HG03558 (cell line): ENCODE measurements around the gene C10orf62.

Experiments
- ATAC-seq: cut with Tn5 transposase; IDR thresholded peaks from one replicate; pipeline ENCODE4 v1.9.1; 2021; ENCODE audit warnings: moderate number of reproducible peaks; ENCODE audit not compliant: unreplicated experiment; ENCODE audit errors: extremely low read depth

Gene C10orf62

DNA sequence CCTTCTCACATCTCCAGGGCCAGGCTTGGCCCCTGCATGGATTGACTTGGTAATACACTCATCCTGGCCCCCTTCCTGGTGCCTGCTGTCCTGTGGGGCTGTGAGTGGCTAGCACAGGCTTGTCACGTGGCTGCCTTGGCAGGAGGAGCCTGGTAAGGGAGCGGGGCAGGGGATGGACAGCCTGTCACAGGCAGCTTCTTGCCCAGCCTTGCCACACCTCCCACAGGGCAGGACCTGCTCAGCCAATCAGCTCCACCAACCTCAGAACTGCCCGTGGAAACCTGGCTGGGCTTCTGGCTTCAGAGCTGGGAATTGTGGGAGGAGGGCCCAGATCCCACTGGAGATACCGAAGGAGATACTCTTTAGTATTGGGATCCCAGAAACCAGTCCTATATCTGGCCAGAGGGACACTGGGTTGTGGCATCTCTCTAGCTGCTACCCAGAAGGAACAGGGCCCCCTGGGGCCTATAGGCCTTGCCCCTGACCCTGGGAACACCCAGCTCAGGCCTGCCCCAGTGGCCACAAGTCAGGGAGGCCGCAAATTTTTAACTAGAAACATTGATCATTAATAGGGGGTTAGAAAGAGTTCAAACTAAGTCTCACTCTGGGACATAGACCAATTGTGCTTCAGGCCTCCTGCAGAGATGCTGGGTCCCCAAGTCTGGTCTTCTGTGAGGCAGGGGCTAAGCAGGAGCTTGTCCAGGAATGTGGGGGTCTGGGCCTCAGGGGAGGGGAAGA is 5.3 kb upstream of the C10orf62 start, which contains the start of gene HOGA1:
HOGA1 (plus strand) TSS at position 330 of the 738 bp plus-strand sequence; CDS start at position 645, 315 bp downstream.
- no peak for ATAC-seq

DNA sequence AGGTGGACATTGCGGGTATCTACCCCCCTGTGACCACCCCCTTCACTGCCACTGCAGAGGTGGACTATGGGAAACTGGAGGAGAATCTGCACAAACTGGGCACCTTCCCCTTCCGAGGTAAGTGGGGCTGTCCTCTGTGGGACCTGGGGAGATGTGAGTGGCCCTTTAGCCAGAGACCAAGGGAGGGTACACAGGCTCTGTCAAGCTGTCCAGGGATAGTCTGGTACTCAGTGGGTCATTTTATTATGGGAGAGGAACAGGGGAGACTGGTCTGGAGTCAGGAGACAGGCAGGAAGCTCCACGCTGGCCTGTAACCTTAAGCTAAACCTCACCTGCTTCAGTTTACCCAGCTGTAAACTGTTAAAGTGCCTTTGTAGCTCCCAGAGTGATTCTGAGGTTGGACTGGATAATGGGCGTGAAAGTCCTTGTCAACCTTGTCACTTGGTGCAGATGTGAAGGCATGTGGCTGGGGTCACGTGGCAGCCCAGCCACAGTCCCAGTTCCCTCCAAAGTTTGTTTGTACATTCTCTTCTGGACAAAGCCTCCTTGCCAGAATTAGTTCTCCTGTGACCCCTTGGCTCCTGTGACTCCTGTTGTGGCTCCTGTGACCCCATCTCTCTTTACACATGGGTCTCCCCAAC is 4.6 kb upstream of the C10orf62 start:
- no peak for ATAC-seq

- no peak for ATAC-seq
These were observed 4.1 kb upstream of the C10orf62 start for GRCh38 chr10:97585439-97585811.

GRCh38 chr10:97587183-97587582 is 2.3 kb upstream of the C10orf62 start:
- no peak for ATAC-seq

GRCh38 chr10:97590082-97590747 is 694 bp downstream of the C10orf62 start:
- no peak for ATAC-seq

DNA sequence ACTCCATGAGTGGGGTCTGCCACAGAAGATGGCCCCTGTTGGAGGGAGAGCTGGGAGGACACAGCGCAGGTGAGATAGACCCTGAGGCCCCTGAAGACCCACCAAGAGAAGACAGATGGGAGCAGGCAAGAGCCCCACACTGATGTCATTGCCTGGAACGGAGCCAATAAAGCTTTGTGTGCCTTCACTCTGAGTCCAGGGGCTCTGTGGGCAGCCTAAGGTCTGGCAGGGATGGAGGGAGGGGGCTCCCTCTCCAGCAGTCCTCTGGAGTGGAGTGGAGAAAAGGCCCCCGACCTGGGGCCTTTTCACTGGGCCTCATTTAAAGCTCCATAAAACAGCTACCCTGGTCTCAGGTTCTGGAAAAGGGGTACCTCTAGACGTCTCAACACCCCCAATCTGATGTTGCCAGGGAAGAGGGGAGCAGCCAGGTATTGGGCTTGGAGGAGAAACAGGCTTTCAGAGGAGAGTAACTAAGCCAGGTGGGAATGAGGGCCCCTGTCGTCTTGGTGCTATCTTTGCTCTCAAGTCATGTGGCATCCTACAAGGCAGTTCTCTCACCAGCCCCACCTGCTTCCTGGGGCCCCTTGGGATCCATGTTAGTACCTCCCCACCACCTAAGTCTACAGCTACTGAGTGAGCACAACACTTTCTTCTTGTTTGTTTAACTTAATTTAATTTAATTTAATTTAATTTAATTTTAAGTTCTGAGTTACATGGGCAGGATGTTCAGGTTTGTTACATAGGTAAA is 1.4 kb downstream of the C10orf62 start:
- ATAC-seq = no peak

GRCh38 chr10:97593421-97593820 is 3.9 kb downstream of the C10orf62 start:
- ATAC-seq = no peak

GRCh38 chr10:97596101-97597082 is 6.9 kb downstream of the C10orf62 start:
- no peak for ATAC-seq

- no peak for ATAC-seq
These were observed 8.3 kb downstream of the C10orf62 start for GRCh38 chr10:97597778-97598177.

DNA sequence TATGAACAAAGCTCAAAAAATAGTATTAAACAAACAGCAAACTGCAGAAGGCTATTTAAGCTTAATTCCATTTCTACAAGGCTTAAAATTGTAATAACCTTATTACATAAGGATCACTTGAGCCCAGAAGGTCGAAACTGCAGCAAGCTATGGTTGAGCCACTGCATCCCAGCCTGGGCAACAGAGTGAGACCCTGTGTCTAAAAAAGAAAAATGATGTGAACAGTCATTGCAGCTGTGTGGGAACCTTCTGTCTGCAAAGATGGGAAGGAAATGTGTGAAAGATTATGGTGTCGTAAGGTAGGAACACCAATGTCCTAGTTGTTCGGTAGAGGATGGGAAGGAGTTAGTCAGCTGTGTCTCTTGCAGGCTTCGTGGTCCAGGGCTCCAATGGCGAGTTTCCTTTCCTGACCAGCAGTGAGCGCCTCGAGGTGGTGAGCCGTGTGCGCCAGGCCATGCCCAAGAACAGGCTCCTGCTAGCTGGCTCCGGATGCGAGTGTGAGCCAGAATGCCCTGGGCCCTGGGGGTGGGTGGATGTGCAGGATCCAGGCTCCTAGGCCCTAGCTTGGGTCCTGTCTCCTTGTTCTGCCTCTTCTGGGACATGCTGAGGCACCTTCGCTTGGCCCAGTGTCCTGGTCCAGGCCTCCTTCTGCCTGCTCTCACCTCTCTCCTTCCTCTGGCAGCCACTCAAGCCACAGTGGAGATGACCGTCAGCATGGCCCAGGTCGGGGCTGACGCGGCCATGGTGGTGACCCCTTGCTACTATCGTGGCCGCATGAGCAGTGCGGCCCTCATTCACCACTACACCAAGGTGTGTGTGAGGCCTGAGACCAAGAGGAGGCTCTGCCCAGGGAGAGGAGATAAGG is 9.1 kb downstream of the C10orf62 start:
- no peak for ATAC-seq

DNA sequence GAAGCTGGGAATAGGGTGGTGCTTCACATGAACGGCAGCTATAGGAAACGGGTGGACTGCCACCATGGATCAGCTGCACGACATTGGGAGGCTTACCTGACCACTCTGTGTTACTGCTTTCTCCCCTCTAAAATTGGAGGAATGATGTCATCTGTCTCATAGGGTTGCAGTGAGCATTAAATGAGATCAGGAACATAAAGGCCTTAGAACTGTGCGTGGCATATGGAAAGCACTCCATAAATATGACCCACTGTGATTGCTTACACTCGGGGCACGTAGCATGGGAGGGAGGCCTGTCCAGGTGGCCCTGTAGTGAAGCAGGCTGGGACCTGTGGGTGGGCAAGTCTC is 9.7 kb downstream of the C10orf62 start:
- no peak for ATAC-seq

GRCh38 chr10:97600616-97601015 is 11.1 kb downstream of the C10orf62 start:
- ATAC-seq = no peak

DNA sequence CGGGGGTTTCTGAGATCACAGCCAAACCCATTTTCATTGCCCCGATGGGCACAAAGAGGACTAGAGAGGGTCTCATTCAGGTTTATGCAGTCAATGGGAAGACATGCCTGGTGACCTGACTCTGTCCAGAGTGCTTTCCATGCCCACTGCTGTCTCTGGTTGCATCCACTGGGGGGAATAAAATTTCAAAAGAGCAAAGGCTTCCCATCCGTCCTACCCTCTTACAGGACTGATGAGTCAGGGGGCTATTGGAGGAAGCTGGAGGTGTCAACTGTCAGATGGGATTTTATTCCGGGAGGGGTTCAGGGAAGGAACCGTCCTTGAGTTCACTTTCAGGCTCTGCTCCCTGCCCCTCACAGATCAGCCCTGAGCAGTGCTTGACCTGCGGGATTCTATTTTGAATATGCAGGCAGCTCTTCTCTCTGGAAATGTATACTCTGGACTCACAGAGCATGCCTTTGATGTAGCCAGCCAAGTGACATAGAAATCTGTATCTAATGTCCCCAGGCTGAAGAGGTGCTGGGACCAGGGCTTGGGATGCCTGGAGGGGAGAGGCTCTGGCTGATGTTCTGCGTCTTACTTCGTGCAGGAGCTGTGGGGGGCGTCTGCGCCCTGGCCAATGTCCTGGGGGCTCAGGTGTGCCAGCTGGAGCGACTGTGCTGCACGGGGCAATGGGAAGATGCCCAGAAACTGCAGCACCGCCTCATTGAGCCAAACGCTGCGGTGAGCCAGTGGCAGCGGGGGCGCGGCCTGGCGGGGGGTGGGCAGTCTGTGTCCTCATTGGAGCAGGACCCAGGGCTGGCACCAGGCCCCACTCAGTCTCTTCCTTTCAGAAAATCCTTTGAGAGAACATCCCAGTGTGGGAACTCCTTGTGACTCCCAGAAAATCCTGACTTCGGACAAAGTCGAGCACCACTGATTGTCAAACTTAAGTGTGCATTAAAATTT is 12.0 kb downstream of the C10orf62 start:
- ATAC-seq = no peak

- ATAC-seq = no peak
These were observed 17.6 kb downstream of the C10orf62 start for GRCh38 chr10:97607095-97607636.

- no peak for ATAC-seq
These were observed 19.6 kb downstream of the C10orf62 start for GRCh38 chr10:97608991-97609561.

- ATAC-seq = no peak
These were observed 22.0 kb downstream of the C10orf62 start for GRCh38 chr10:97611473-97611872.

DNA sequence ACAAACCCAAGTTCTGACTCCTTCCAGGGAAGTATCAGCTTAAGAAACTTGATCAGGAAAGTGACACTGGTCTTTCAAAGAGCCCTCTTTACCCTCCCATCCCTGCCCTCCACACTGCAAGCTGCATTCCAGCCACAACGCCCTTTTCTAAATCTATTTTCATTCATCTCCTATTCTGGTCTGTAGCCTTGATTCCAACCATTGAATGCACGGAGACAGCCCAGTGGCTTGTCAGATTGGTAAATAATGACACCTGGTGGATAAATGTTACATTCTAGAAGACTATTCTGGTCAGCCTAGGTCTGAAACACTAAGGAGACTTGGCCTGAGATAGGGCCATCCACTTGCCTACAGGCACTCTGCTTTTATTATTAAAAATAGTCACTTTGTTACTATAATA is 22.9 kb downstream of the C10orf62 start:
- ATAC-seq = no peak
